Kidney (tissue), 14 donors: ENCODE results near the gene TRMT44. TPM values are rescaled to one million over a fixed set of nuclear protein-coding genes. Genes with fewer than 3 reads are reported as not detected.

Source experiments
- DNase-seq, 5 donors: peaks; one replicate each; pipeline ENCODE4 v3.0.0-alpha.2; 2013 to 2020
- FAIRE-seq: peaks from 2 replicates; lab custom pipeline; 2012; peaks lifted over from hg19 to GRCh38; lab: Jason Lieb, UNC
- H3K27ac ChIP-seq, 2 donors: one replicate each; pipeline ENCODE4 v1.7.0; 2013; ENCODE audit warnings: low read depth in 2 of 2, low read length in 2 of 2, inconsistent platforms in 1 of 2
- H3K27me3 ChIP-seq: one replicate; pipeline ENCODE4 v1.7.1; 2013; ENCODE audit warnings: low read length, inconsistent platforms; ENCODE audit not compliant: control insufficient read depth, insufficient read depth
- H3K36me3 ChIP-seq, 3 donors: one replicate each; pipeline versions ENCODE4 v1.7.0 to v1.7.1; 2013; ENCODE audit warnings: low read length in 3 of 3, control low read depth in 1 of 3, inconsistent platforms in 1 of 3; ENCODE audit not compliant: insufficient read depth in 3 of 3, control insufficient read depth in 2 of 3
- H3K4me1 ChIP-seq, 3 donors: one replicate each; pipeline versions ENCODE4 v1.7.0 to v1.7.1; 2013; ENCODE audit warnings: low read length in 3 of 3, inconsistent platforms in 1 of 3, low read depth in 1 of 3; ENCODE audit not compliant: control insufficient read depth in 2 of 3, insufficient read depth in 2 of 3
- H3K4me3 ChIP-seq, 3 donors: one replicate each; pipeline versions ENCODE4 v1.7.0 to v1.8.1; 2013; ENCODE audit warnings: low read length in 3 of 3, control low read depth in 1 of 3, inconsistent platforms in 1 of 3
- H3K9ac ChIP-seq, 3 donors: one replicate each; pipeline versions ENCODE4 v1.7.0 to v1.7.1; 2013; ENCODE audit warnings: low read length in 3 of 3, control low read depth in 1 of 3, inconsistent platforms in 1 of 3
- H3K9me3 ChIP-seq, 3 donors: one replicate each; pipeline versions ENCODE4 v1.7.0 to v1.7.1; 2013; ENCODE audit warnings: low read length in 3 of 3, control low read depth in 1 of 3, inconsistent platforms in 1 of 3; ENCODE audit not compliant: control insufficient read depth in 2 of 3, insufficient read depth in 1 of 3
- CTCF ChIP-seq: IDR thresholded peaks from 3 replicates; pipeline ENCODE4 v1.5.1; 2012; ENCODE audit warnings: mild to moderate bottlenecking, moderate library complexity, borderline replicate concordance; ENCODE audit not compliant: insufficient read depth; ENCODE audit errors: extremely low read depth
- intact Hi-C: fragments of 100-400 bp; cut with DNase I; formaldehyde crosslinking; loops from one replicate; pipeline ENCODE4 v1.11.1; 2022
- polyA plus RNA-seq: library from polyadenylated mRNA; stranded (reverse); fragments of 350-450 nt; fragmentation: Illumina TruSeq; extraction: RNeasy Lipid Tissue Mini Kit (QIAGEN cat#74804); gene quantifications from one replicate; pipeline ENCODE4 v1.2.3, GENCODE V29; 2014; ENCODE audit warnings: low read depth, low replicate concordance; ENCODE audit not compliant: insufficient read depth
- total RNA-seq: library from RNA; stranded (reverse); fragmentation: NEBNext Ultra II Directional; extraction: Animal tissue kit (Norgen Biotek cat#: 25700); gene quantifications from one replicate; pipeline ENCODE4 v1.2.1, GENCODE V29; 2021
- donor health status: control.
- donor health status: control.
- donor health status: control.
- donor health status: control.
- donor health status: control.
- donor health status: DM: yes; HTN: yes; CAD: no.
- donor health status: Normal renal cell carcinoma (clear cell type).

The TRMT44 gene
- total and polyA plus RNA-seq, 2 donors from 2014 or later = 5.1 to 20.1 TPM

GRCh38 chr4:8422786-8423185 is 17.8 kb upstream of the TRMT44 start:
- TF ChIP-seq CTCF = no peak
- no peaks in the 10 kb centered on the region for H3K27me3 ChIP-seq
- H3K4me1 ChIP-seq = peaks cover 0 to 12% (median 4%) of the 10 kb centered on the region in 3 donors
- no peak overlapping the region for H3K4me3 ChIP-seq
- H3K9me3 ChIP-seq = no peaks in the 10 kb centered on the region
- FAIRE-seq = no peak
- H3K9ac ChIP-seq = no peak overlapping the region
- no peak for DNase-seq
- intact Hi-C loops = no loop called here
- H3K27ac ChIP-seq = no peak overlapping the region
- H3K36me3 ChIP-seq = peaks cover 0 to 4% (median 0%) of the 10 kb centered on the region in 3 donors

GRCh38 chr4:8427262-8427661 is 13.3 kb upstream of the TRMT44 start:
- no peak for TF ChIP-seq CTCF
- no peak for FAIRE-seq
- H3K9ac ChIP-seq = peak overlapping the region in 1 of 3 donors; percentile 90

GRCh38 chr4:8427761-8428287 is 12.8 kb upstream of the TRMT44 start:
- no peaks in the 10 kb centered on the region for H3K27me3 ChIP-seq
- H3K4me1 ChIP-seq = peaks cover 0 to 17% (median 8%) of the 10 kb centered on the region in 3 donors
- intact Hi-C loops = no loop called here
- no peaks in the 10 kb centered on the region for H3K9me3 ChIP-seq
- no peak for TF ChIP-seq CTCF
- DNase-seq (peak in 3 of 5 donors; percentile 34 to 86 (median 63)), FAIRE-seq (no peak)
- peak overlapping the region; percentile 66 to 91 (median 78) for H3K4me3 ChIP-seq
- peak overlapping the region; percentile 66 to 82 for H3K27ac ChIP-seq
- no peaks in the 10 kb centered on the region for H3K36me3 ChIP-seq
- peak overlapping the region; percentile 33 to 90 (median 62) for H3K9ac ChIP-seq

More at GRCh38 chr4:8427262-8427661, 13.3 kb upstream of the TRMT44 start:
- H3K27ac ChIP-seq = no peak overlapping the region
- H3K36me3 ChIP-seq = peaks cover 0 to 3% (median 0%) of the 10 kb centered on the region in 3 donors
- no peaks in the 10 kb centered on the region for H3K9me3 ChIP-seq
- intact Hi-C loops = no loop called here
- DNase-seq = no peak
- H3K4me3 ChIP-seq = peak overlapping the region in 2 of 3 donors; percentile 66 to 91
- no peaks in the 10 kb centered on the region for H3K27me3 ChIP-seq
- H3K4me1 ChIP-seq = peaks cover 0 to 17% (median 8%) of the 10 kb centered on the region in 3 donors
